ENCODE data around the gene KCNS1. TPM values are rescaled to one million over a fixed set of nuclear protein-coding genes. Genes with fewer than 3 reads are reported as not detected.

KCNS1 gene
- total RNA-seq, 1 donor, result not detected

DNA sequence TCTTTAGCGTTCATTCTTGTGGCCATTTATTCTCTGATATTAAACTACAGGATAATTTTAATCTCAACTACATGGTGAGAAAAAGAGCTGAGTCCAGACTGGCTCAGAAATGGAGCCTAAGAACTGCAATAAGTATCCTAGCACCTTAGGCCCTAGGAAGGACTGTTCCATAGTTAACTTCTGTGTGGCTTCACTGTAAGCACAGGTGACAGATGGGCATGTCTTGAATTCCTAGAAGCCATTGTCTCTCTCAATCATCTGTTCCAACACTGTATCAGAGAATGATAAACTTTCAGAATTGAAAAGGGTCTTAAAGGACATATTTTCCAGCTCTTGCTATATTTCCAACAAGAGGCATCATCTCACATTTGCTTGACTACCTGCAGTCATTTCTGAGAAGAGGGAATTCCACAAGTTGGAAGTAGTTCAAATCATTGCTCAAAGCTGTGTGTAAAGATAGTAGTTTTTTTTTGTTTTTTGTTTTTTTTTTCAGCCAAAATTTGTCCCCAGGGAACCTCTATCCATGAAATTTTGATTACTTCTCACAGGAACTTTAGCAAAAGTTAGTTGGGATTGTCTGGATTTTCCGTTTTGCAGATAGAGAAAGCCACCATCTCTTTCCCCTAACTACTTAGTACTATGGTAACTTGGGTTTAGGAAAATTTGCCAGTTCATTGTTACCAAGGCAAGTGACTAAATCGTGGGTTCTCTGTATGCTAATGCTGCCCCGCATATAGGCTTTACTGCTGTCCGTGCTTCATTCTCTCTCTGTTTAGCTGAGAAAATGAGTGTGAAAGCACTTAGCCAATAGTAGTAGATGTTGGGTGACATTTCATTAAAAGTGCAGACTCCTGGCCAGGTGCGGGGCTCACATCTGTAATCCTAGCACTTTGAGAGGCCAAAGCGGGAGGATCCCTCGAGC is 47.2 kb downstream of the KCNS1 start:
- Histone ChIP-seq H3K9me3 (ENCODE audit: low read depth, low read length) (no peaks in the 10 kb centered on the region), H3K4me1 (ENCODE audit: insufficient read depth, low read length) (peaks cover 48% of the 10 kb centered on the region), H3K4me3 (ENCODE audit: low read length) (no peak overlapping the region), H3K27me3 (ENCODE audit: insufficient read depth, low read length) (no peaks in the 10 kb centered on the region)

DNA sequence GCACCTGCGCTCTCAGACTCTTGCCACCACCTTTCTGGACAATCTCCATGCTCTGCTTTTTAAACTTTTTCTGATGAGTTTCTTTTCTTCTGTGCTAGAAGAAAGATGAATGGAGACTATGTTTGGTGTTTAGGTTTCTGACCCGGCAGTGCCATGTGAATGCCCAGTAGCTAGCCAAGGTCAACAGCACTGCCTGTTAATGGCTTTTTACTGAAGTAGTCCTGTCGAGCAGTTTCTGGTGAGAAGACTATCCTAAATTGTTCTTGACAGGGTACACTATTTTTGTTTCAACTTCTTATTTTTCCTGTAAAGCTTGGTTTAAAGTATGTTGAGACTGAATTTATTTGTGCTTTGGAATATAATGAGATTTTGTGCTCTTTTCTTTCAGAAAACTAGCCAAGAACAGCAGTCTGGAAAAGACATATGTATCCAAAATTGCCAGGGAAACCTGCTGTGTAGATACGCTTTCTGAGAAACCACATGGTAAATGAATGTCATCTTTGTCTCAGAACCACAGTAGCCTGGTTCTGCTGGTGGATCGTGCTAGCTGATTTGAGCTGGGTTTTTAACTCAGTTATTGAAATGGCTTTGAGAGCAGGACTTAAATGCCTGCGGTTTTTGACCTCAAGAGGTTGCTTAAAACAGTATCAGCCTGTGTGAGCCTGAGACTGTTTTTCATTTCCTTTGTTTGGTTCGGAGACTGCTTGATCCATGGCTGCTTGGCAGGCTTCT is 48.1 kb downstream of the KCNS1 start:
- Histone ChIP-seq H3K4me1 (ENCODE audit: insufficient read depth, low read length) (peaks cover 48% of the 10 kb centered on the region), H3K9me3 (ENCODE audit: low read depth, low read length) (no peaks in the 10 kb centered on the region), H3K27me3 (ENCODE audit: insufficient read depth, low read length) (no peaks in the 10 kb centered on the region), H3K4me3 (ENCODE audit: low read length) (no peak overlapping the region)

DNA sequence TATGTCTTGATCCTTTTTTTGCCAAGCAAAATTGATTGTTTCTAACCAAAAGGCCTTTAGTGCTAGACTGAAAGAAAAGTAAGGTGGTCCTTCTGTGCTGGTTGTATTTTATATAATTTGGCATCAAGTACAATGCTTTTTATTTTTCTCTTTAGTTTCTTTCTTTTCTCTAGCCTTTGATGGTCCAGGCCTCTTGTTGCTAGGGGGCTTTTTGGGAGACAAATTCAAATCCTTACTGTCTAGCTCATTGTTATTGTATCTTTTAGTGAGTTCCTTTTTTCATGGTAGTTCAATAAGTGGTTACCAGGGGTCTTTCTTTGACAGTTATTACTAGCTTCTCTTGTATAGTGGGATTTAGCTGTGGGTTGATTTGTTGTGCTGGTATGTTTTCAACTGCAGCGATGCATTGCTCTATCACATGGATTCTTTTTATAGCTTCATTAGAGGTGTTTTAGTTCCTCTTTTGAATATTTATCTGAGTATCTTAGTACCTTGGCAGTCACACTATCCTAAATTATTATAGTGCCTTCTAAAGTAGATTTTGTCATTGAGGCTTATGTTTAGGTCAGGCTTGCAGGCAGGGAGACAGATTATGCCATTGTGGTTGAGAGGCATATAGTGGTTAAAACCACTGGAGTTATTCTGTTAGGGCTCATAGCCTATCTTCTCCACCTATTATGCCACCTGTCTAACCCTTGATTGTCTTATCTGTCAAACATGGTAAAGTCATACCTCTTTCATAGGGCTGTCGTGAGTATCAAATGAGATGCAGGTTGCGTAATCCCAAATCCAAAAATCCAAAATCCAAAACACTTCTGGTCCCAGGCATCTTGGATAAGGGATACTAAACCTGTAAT is 49.5 kb downstream of the KCNS1 start:
- peaks cover 45% of the 10 kb centered on the region for H3K4me1 ChIP-seq (ENCODE audit: insufficient read depth, low read length)
- no peak overlapping the region for H3K4me3 ChIP-seq (ENCODE audit: low read length)
- no peaks in the 10 kb centered on the region for H3K27me3 ChIP-seq (ENCODE audit: insufficient read depth, low read length)
- H3K9me3 ChIP-seq (ENCODE audit: low read depth, low read length), result no peaks in the 10 kb centered on the region

DNA sequence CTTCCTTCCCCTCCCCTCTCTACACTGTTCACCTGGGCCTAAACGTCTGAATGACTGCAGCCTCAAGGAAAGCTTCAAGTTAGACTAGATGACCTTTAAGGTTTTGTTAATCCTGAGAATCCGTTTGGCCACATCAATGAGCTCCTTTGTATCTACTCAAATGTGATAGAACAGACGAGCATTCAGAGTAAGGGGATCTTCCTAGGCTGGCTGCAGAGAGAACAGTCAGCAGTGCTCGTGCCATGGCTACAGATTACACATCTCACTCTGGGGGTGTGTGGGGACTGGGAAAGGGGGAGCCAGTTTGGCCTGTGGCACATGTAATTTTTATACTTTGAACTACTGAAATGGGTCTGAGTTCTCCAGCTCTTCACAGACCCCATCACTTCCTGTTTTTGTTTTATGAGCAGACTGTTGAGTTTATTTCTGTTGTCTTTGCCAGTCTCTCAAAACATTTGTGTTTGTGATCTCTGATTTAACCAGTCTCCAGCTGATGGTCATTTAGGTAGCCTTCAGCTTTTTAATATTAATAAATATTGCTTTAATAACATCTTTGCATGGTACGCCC is 50.9 kb downstream of the KCNS1 start:
- Histone ChIP-seq H3K4me1 (ENCODE audit: insufficient read depth, low read length) (peaks cover 48% of the 10 kb centered on the region), H3K27me3 (ENCODE audit: insufficient read depth, low read length) (no peaks in the 10 kb centered on the region), H3K4me3 (ENCODE audit: low read length) (no peak overlapping the region), H3K9me3 (ENCODE audit: low read depth, low read length) (no peaks in the 10 kb centered on the region)

DNA sequence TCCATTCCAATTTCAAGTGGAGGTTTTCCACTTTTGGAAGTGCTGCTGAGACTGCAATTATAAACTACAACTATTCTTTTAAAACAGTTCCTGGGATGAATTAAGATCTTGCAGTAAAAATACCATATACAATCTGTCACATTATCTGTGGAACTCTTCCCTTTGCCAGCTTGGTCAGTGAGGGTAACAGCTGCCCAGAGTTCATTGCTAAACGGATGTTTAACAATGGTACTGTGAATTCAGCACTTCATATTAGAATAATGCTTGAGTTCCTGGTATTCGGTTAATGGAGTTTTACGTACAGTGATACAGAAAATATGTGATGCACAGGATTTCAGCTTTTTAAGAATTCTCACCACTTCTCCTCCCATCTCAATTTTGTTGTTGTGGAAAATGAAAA is 51.5 kb downstream of the KCNS1 start:
- H3K9me3 ChIP-seq (ENCODE audit: low read depth, low read length), result no peaks in the 10 kb centered on the region
- H3K27me3 ChIP-seq (ENCODE audit: insufficient read depth, low read length), result no peaks in the 10 kb centered on the region
- H3K4me3 ChIP-seq (ENCODE audit: low read length), result no peak overlapping the region
- H3K4me1 ChIP-seq (ENCODE audit: insufficient read depth, low read length), result peaks cover 49% of the 10 kb centered on the region

DNA sequence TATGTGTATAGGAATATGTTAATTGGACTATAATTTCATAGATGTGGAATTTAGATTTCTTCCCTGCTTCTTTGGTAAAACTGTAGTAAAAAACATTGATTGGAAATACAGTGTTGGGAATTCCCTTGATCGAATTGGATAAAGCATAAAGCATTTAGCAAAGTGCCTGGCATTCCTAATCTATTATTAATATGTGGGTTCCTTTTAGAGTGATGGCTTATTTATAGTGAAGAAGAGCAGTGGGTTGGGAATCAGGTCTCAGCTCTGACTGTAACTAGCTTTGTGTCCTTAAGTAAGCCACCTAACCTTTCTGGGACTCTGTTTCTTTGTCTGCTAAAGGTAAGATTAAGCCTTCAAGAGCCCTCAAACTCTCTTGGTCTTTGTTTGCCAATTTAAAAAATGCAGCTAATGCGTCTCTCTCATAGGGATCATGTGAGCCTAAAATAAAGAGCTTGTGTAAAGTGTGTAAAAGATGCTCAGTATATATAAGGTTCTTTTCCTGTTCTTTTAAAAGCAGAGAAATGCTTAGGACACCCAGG is 53.3 kb downstream of the KCNS1 start:
- Histone ChIP-seq H3K9me3 (ENCODE audit: low read depth, low read length) (no peaks in the 10 kb centered on the region), H3K4me3 (ENCODE audit: low read length) (no peak overlapping the region), H3K27me3 (ENCODE audit: insufficient read depth, low read length) (no peaks in the 10 kb centered on the region), H3K4me1 (ENCODE audit: insufficient read depth, low read length) (peaks cover 36% of the 10 kb centered on the region)

DNA sequence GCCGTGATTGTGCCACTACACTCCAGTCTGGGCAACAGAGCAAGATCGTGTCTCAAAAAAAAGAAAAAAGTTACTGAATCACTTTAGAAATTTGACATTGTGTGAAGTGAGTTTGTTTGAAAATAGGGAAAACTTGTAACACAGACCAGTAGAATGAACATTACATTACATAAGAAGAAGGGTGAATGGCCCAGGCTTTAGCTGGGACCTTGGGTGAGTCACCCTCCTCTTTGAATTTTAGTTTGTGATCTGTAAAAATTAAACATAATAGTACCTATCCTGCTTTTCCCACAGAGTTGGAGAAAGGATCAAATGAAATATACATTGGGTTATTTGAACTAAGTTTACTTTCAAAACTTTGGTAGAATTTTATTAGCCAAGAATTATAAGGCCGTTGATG is 56.3 kb downstream of the KCNS1 start:
- no peaks in the 10 kb centered on the region for H3K27me3 ChIP-seq (ENCODE audit: insufficient read depth, low read length)
- H3K4me3 ChIP-seq (ENCODE audit: low read length), result no peak overlapping the region
- no peaks in the 10 kb centered on the region for H3K9me3 ChIP-seq (ENCODE audit: low read depth, low read length)
- H3K4me1 ChIP-seq (ENCODE audit: insufficient read depth, low read length), result peaks cover 28% of the 10 kb centered on the region

DNA sequence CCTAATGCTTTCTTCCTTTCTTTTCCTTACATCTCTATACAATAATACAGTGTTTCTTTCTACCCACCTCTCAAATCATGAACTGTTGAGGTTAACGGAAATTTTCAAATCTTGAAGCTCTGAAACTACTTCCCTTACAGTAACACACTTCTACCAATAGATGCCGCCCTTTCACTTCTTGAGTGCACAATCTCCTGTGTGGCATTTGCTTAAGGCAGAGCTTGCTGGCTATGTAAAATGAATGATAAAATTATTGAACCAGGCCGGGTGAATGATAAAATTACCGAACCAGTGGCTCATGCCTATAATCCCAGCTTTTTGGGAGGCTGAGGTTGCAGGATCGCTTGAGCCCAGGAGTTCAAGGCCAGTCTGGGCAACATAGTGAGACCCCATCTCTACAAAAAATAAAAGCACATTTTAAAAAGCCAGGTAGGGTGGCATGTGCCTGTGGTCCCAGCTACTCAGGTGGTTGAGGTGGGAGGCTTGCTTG is 56.8 kb downstream of the KCNS1 start:
- H3K27me3 ChIP-seq (ENCODE audit: insufficient read depth, low read length), result no peaks in the 10 kb centered on the region
- H3K4me3 ChIP-seq (ENCODE audit: low read length), result no peak overlapping the region
- H3K9me3 ChIP-seq (ENCODE audit: low read depth, low read length), result no peaks in the 10 kb centered on the region
- H3K4me1 ChIP-seq (ENCODE audit: insufficient read depth, low read length), result peaks cover 29% of the 10 kb centered on the region

DNA sequence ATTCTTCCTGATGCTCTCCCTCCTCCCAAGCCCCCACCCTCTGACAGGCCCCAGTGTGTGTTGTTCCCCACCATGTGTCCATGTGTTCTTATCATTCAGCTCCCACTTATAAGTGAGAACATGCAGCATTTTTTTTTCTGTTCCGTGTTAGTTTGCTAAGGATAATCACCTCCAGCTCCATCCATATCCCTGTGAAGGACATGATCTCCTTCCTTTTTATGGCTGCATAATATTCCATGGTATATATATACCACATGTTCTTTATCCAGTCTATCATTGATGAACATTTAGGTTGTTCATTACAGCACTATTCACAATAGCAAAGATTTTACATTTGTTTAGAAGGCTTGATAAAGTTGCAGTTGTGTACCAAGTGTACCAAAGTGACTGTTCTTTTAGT is 57.9 kb downstream of the KCNS1 start:
- Histone ChIP-seq H3K9me3 (ENCODE audit: low read depth, low read length) (no peaks in the 10 kb centered on the region), H3K4me1 (ENCODE audit: insufficient read depth, low read length) (peaks cover 31% of the 10 kb centered on the region), H3K27me3 (ENCODE audit: insufficient read depth, low read length) (no peaks in the 10 kb centered on the region), H3K4me3 (ENCODE audit: low read length) (no peak overlapping the region)

Other genes with a start within 250 kb of the KCNS1 start
- 107 TPM for gene YWHAB, start 215.4 kb downstream of the KCNS1 start, total RNA-seq
- gene PABPC1L, start 191.1 kb downstream of the KCNS1 start, total RNA-seq, result 6.6 TPM
- 8.0 TPM for gene TOMM34, start 140.7 kb downstream of the KCNS1 start, total RNA-seq
- gene STK4, start 134.6 kb downstream of the KCNS1 start, total RNA-seq, result 372 TPM
- gene WFDC5, start 14.0 kb upstream of the KCNS1 start, total RNA-seq, result not detected
- not detected for gene WFDC12, start 23.3 kb upstream of the KCNS1 start, total RNA-seq
- gene PI3, start 73.8 kb upstream of the KCNS1 start, total RNA-seq, result not detected
- not detected for gene SEMG1, start 105.9 kb upstream of the KCNS1 start, total RNA-seq
- not detected for gene SEMG2, start 120.2 kb upstream of the KCNS1 start, total RNA-seq
- gene SLPI, start 153.4 kb upstream of the KCNS1 start, total RNA-seq, result 0.63 TPM
- not detected for gene RBPJL, start 205.7 kb upstream of the KCNS1 start, total RNA-seq
- gene MATN4, start 207.2 kb upstream of the KCNS1 start, total RNA-seq, result not detected
- 17.1 TPM for gene SDC4, start 247.3 kb upstream of the KCNS1 start, total RNA-seq

All from mononuclear cell (primary cell).